H1 (cell line): ENCODE measurements around the gene R3HCC1L. TPM values are rescaled to one million over a fixed set of nuclear protein-coding genes. Genes with fewer than 3 reads are reported as not detected.

Experiments used
- CTCF ChIA-PET: fragments of 300-600 bp; sonication (Branson Sonifier 250); formaldehyde crosslinking; loops from one replicate; lab custom pipeline; 2021; ENCODE audit not compliant: partially characterized antibody; lab: Charles Lee
- POLR2A ChIA-PET: fragments of 300-600 bp; sonication (Branson Sonifier 250); formaldehyde crosslinking; loops from one replicate; lab custom pipeline; 2021; ENCODE audit warnings: inconsistent platforms; ENCODE audit not compliant: partially characterized antibody; lab: Charles Lee
- DNase-seq, 2 experiments: peaks; one replicate each; pipeline versions ENCODE4 v3.0.0 to v3.0.0-alpha.2; 2010 to 2022; ENCODE audit warnings: low spot score in 2 of 2, low read depth in 1 of 2, mixed read lengths in 1 of 2
- FAIRE-seq: peaks from 2 replicates; lab custom pipeline; 2011; peaks lifted over from hg19 to GRCh38; lab: Jason Lieb, UNC
- H2AFZ ChIP-seq: 2 replicates; pipeline ENCODE4 v1.8.1; 2012; ENCODE audit warnings: low read length, inconsistent platforms
- H2AK5ac ChIP-seq: 2 replicates; pipeline ENCODE4 v1.6.1; 2013; ENCODE audit warnings: low read depth, low read length
- H2BK120ac ChIP-seq: replicated peaks from 2 replicates; pipeline ENCODE3; 2013; ENCODE audit warnings: low read depth, low read length, inconsistent platforms
- H2BK12ac ChIP-seq: 2 replicates; pipeline ENCODE4 v1.6.1; 2013; ENCODE audit warnings: low read depth, low read length
- H2BK15ac ChIP-seq: 2 replicates; pipeline ENCODE4 v1.6.1; 2013; ENCODE audit warnings: low read length
- H2BK20ac ChIP-seq: 2 replicates; pipeline ENCODE4 v1.6.1; 2013; ENCODE audit warnings: low read length
- H2BK5ac ChIP-seq: 2 replicates; pipeline ENCODE4 v1.6.1; 2013; ENCODE audit warnings: low read depth, low read length
- H3K14ac ChIP-seq: 2 replicates; pipeline ENCODE4 v1.6.1; 2013; ENCODE audit warnings: inconsistent platforms; ENCODE audit not compliant: insufficient read length
- H3K18ac ChIP-seq: 2 replicates; pipeline ENCODE4 v1.6.1; 2013; ENCODE audit warnings: low read length; ENCODE audit errors: extremely low read depth
- H3K23ac ChIP-seq: 2 replicates; pipeline ENCODE4 v1.6.1; 2013; ENCODE audit warnings: inconsistent platforms; ENCODE audit not compliant: insufficient read length
- H3K23me2 ChIP-seq: 2 replicates; pipeline ENCODE4 v1.6.1; 2013; ENCODE audit warnings: low read depth, low read length
- H3K27ac ChIP-seq: 2 replicates; pipeline ENCODE4 v1.6.1; 2011; ENCODE audit warnings: low read depth, low read length, inconsistent platforms
- H3K27me3 ChIP-seq, 4 experiments: replicated peaks in 1 of 4; 1 replicate in 1 of 4; 2 replicates in 3 of 4; pipeline versions ENCODE4 v1.6.1 to v1.8.1; 2011 to 2013; ENCODE audit warnings: low read length in 3 of 4, mild to moderate bottlenecking in 3 of 4, inconsistent platforms in 2 of 4, mixed read lengths in 2 of 4, moderate library complexity in 1 of 4; ENCODE audit not compliant: control insufficient read depth in 3 of 4, insufficient read depth in 3 of 4; ENCODE audit errors: extremely low read depth in 1 of 4
- H3K36me3 ChIP-seq, 4 experiments: 2 replicates each; pipeline versions ENCODE4 v1.6.1 to v1.8.1; 2011 to 2013; ENCODE audit warnings: mild to moderate bottlenecking in 4 of 4, low read length in 3 of 4, moderate library complexity in 2 of 4, control low read depth in 1 of 4, inconsistent platforms in 1 of 4; ENCODE audit not compliant: insufficient read depth in 4 of 4, control insufficient read depth in 2 of 4
- H3K4ac ChIP-seq: replicated peaks from 2 replicates; pipeline ENCODE3; 2013; ENCODE audit warnings: low read length, low read depth, mixed read lengths, inconsistent platforms; ENCODE audit not compliant: insufficient read length
- H3K4me1 ChIP-seq, 4 experiments: replicated peaks in 1 of 4; 1 replicate in 1 of 4; 2 replicates in 3 of 4; pipeline versions ENCODE4 v1.6.1 to v1.8.1; 2011 to 2013; ENCODE audit warnings: low read length in 3 of 4, inconsistent platforms in 2 of 4, mixed read lengths in 1 of 4; ENCODE audit not compliant: insufficient read depth in 4 of 4, control insufficient read depth in 3 of 4
- H3K4me2 ChIP-seq, 2 experiments: 2 replicates each; pipeline versions ENCODE4 v1.6.1 to v1.8.1; 2011 to 2013; ENCODE audit warnings: low read depth in 2 of 2, low read length in 2 of 2, control low read depth in 1 of 2, inconsistent platforms in 1 of 2, mild to moderate bottlenecking in 1 of 2; ENCODE audit not compliant: insufficient read depth in 1 of 2
- H3K4me3 ChIP-seq, 4 experiments: fragments of 200-600, 300-600 bp in 1 of 4; sonication (generic), shearing (Covaris generic), sonication (Bioruptor Twin) in 1 of 4; 2 replicates each; pipeline versions ENCODE4 v1.5.1 to v1.8.1; 2011 to 2016; ENCODE audit warnings: low read length in 4 of 4, low read depth in 3 of 4, control low read depth in 2 of 4, inconsistent platforms in 2 of 4, mild to moderate bottlenecking in 2 of 4, mixed read lengths in 1 of 4, moderate library complexity in 1 of 4; ENCODE audit not compliant: insufficient read depth in 2 of 4; ENCODE audit errors: extremely low read depth in 1 of 4
- H3K56ac ChIP-seq: replicated peaks from 2 replicates; pipeline ENCODE3; 2013; ENCODE audit warnings: low read depth, mild to moderate bottlenecking, mixed read lengths, low read length, inconsistent platforms; ENCODE audit not compliant: insufficient read length
- H3K79me1 ChIP-seq: 2 replicates; pipeline ENCODE4 v1.6.1; 2013; ENCODE audit warnings: low read depth, low read length, control low read depth
- H3K79me2 ChIP-seq, 2 experiments: 2 replicates each; pipeline versions ENCODE4 v1.6.1 to v1.8.1; 2012 to 2013; ENCODE audit warnings: low read length in 2 of 2, mild to moderate bottlenecking in 2 of 2, inconsistent platforms in 1 of 2; ENCODE audit not compliant: insufficient read depth in 2 of 2, control insufficient read depth in 1 of 2
- H3K9ac ChIP-seq, 4 experiments: replicated peaks in 1 of 4; 1 replicate in 1 of 4; 2 replicates in 3 of 4; pipeline versions ENCODE4 v1.6.1 to v1.8.1; 2011 to 2013; ENCODE audit warnings: low read depth in 3 of 4, low read length in 3 of 4, control low read depth in 2 of 4, mild to moderate bottlenecking in 2 of 4, moderate library complexity in 2 of 4, inconsistent platforms in 1 of 4; ENCODE audit errors: extremely low read depth in 1 of 4
- H3K9me3 ChIP-seq, 2 experiments: 2 replicates each; pipeline versions ENCODE4 v1.6.1 to v1.8.1; 2012 to 2013; ENCODE audit warnings: mild to moderate bottlenecking in 2 of 2, moderate library complexity in 2 of 2, control low read depth in 1 of 2, inconsistent platforms in 1 of 2, low read depth in 1 of 2, low read length in 1 of 2, mixed read lengths in 1 of 2; ENCODE audit not compliant: insufficient read depth in 2 of 2
- H4K20me1 ChIP-seq, 2 experiments: replicated peaks in 1 of 2; 2 replicates each; pipeline versions ENCODE3 to v1.8.1; 2011 to 2013; ENCODE audit warnings: inconsistent platforms in 2 of 2, low read length in 2 of 2, mild to moderate bottlenecking in 1 of 2; ENCODE audit not compliant: insufficient read depth in 2 of 2, control insufficient read depth in 1 of 2
- H4K5ac ChIP-seq: 2 replicates; pipeline ENCODE4 v1.6.1; 2013; ENCODE audit warnings: low read length, low read depth, mixed read lengths, inconsistent platforms; ENCODE audit not compliant: insufficient read length
- H4K8ac ChIP-seq: 2 replicates; pipeline ENCODE4 v1.8.0; 2013; ENCODE audit warnings: mild to moderate bottlenecking, moderate library complexity, low read length, inconsistent platforms; ENCODE audit not compliant: insufficient read depth; ENCODE audit errors: extremely low read depth
- H4K91ac ChIP-seq: replicated peaks from 2 replicates; pipeline ENCODE3; 2013; ENCODE audit warnings: low read length, mixed read lengths, inconsistent platforms; ENCODE audit not compliant: insufficient read length
- BCL11A ChIP-seq, 2 experiments: IDR thresholded peaks; one replicate each; pipeline ENCODE4 v1.6.1; 2011; ENCODE audit warnings: low read depth in 2 of 2, low read length in 2 of 2, mild to moderate bottlenecking in 2 of 2
- CBX8 ChIP-seq: fragments of 300-800, 300-1000 bp; sonication (generic); IDR thresholded peaks from 2 replicates; pipeline ENCODE4 v1.7.1; 2016; ENCODE audit warnings: low read depth, low read length, borderline replicate concordance
- HDAC6 ChIP-seq: IDR thresholded peaks from one replicate; pipeline ENCODE4 v1.7.1; 2012; ENCODE audit warnings: low read depth, mild to moderate bottlenecking, inconsistent platforms, low read length, moderate library complexity
- JUND ChIP-seq: IDR thresholded peaks from 2 replicates; pipeline ENCODE4 v1.6.1; 2011; ENCODE audit warnings: mild to moderate bottlenecking, improper control_type of control experiment, low read length
- NRF1 ChIP-seq: IDR thresholded peaks from 2 replicates; pipeline ENCODE4 v1.6.1; 2011; ENCODE audit warnings: mild to moderate bottlenecking, low read depth, low read length, improper control_type of control experiment
- RNF2 ChIP-seq: fragments of 200-900, 300-1000 bp; sonication (generic); IDR thresholded peaks from 2 replicates; pipeline ENCODE4 v1.7.1; 2016; ENCODE audit warnings: borderline replicate concordance, low read depth, mild to moderate bottlenecking, antibody characterized with exemption, low read length; ENCODE audit not compliant: poor library complexity, severe bottlenecking; ENCODE audit errors: missing control alignments
- SAP30 ChIP-seq: fragments of 300-600 bp; sonication (generic); IDR thresholded peaks from 2 replicates; pipeline ENCODE4 v1.7.1; 2012; ENCODE audit warnings: low read length, moderate library complexity, mild to moderate bottlenecking, inconsistent platforms; ENCODE audit not compliant: insufficient read depth, insufficient replicate concordance
- SIRT6 ChIP-seq: IDR thresholded peaks from one replicate; pipeline ENCODE4 v1.7.1; 2012; ENCODE audit warnings: low read length, inconsistent platforms
- SUZ12 ChIP-seq: fragments of 200-600 bp; sonication (generic); IDR thresholded peaks from 2 replicates; pipeline ENCODE4 v1.6.1; 2012; ENCODE audit warnings: mild to moderate bottlenecking, inconsistent platforms, low read length, moderate library complexity, mixed read lengths
- TAF1 ChIP-seq: IDR thresholded peaks from 2 replicates; pipeline ENCODE4 v1.6.1; 2011; ENCODE audit warnings: mild to moderate bottlenecking, low read depth, low read length
- WGBS, 2 experiments: shearing (Covaris generic) in 1 of 2; methylation state at CpG; one replicate each; pipeline versions ENCODE4 v1.1.6 to v1.1.7; 2013 to 2015; ENCODE audit warnings: low lambda C conversion rate in 2 of 2, mixed read lengths in 2 of 2, inconsistent platforms in 1 of 2, low coverage in 1 of 2, missing lambda C conversion rate in 1 of 2; ENCODE audit not compliant: insufficient replicate concordance in 2 of 2, insufficient coverage in 1 of 2, insufficient read length in 1 of 2; ENCODE audit errors: extremely low coverage in 1 of 2, missing lambda C conversion rate in 1 of 2; 5-methylcytosine and 5-hydroxymethylcytosine counted together
- polyA plus RNA-seq, 7 experiments: library from polyadenylated mRNA; depleted of rRNA in 3 of 7; stranded (reverse) in 5 of 7; unstranded in 2 of 7; fragments of >200 nt in 5 of 7; fragments of 200-250 nt in 2 of 7; gene quantifications; 1 replicate in 5 of 7; 2 replicates in 1 of 7; 4 replicates in 1 of 7; pipeline versions ENCODE4 v1.2.1 to v1.2.3, GENCODE V29; 2011 to 2013; ENCODE audit warnings: missing spikeins in 2 of 7, mixed read lengths in 2 of 7
- total RNA-seq: library from RNA; stranded (reverse); fragmentation: NEBNext Ultra II Directional; extraction: Animal tissue kit (Norgen Biotek cat#: 25700); gene quantifications from 2 replicates; pipeline ENCODE4 v1.2.1, GENCODE V29; 2021

The R3HCC1L gene
- total and polyA plus RNA-seq, 2 of the 8 experiments (the other 6 are each of a cell fraction or from before 2014, with no cell fraction given), result 6.9 to 13.9 TPM

DNA sequence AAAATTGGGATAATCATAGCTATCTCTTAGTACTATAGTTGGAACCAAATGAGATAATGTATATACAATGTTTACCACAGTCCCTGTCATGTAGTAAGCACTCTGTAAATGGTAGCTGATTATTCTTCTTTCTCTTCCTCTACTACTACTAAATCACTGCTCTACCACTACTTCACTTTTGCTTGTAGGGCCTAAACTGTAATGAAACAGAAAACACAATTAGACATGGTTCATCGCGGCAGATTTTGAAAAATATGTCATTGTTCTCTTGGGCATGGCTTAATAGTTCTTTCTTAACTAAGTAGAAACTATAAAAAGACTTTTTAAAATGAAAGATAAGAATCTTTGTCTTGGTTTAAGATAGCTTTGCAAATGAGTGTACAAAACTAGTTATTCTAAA, 34.9 kb downstream of the R3HCC1L start:
- POLR2A ChIA-PET, result interaction anchor here (0.6 kb wide), 1 partner anchor 956 kb away, joined by 3 read pairs; no protein-coding TSS in a partner anchor

More for the DNA sequence above, 34.9 kb downstream of the R3HCC1L start:
- H2BK5ac ChIP-seq, result no peak overlapping the region
- no peak overlapping the region for H2AFZ ChIP-seq
- no peak for DNase-seq
- no peak overlapping the region for H3K18ac ChIP-seq
- H4K5ac ChIP-seq, result no peak overlapping the region
- no peaks in the 10 kb centered on the region for H3K9me3 ChIP-seq
- peaks cover 0 to 2% of the 10 kb centered on the region in 2 experiments for H4K20me1 ChIP-seq
- H2BK20ac ChIP-seq, result no peak overlapping the region
- WGBS, 2 experiments, result 92% methylated on average over 2 of the region's 2 CpGs; no CpG with 5 or more reads in 1 of the 2 experiments
- no peaks in the 10 kb centered on the region for H3K23me2 ChIP-seq
- no peak overlapping the region for H2BK15ac ChIP-seq
- H3K36me3 ChIP-seq, result 0 out of 8 replicates have a peak, but pooled peaks cover 0 to 2% (median 0%) of the 10 kb centered on the region in 4 experiments
- peaks cover 0 to 2% of the 10 kb centered on the region in 2 experiments; a peak in 2 of 4 replicates for H3K79me2 ChIP-seq
- no peak for TF ChIP-seq SIRT6
- no peak for TF ChIP-seq NRF1
- TF ChIP-seq SUZ12, result no peak
- TF ChIP-seq HDAC6, result no peak
- TF ChIP-seq RNF2, result no peak
- no peak for TF ChIP-seq JUND
- TF ChIP-seq TAF1, result no peak
- TF ChIP-seq CBX8, result no peak
- TF ChIP-seq BCL11A (IDR thresholded peaks at IDR 0.05; ENCODE audit: low read depth in 2 of 2, low read length in 2 of 2), result no peak
- no peak for TF ChIP-seq SAP30
- H3K56ac ChIP-seq, result no peak overlapping the region
- no peak overlapping the region for H4K91ac ChIP-seq
- H3K79me1 ChIP-seq, result no peaks in the 10 kb centered on the region; the same call in 1 of the 2 replicates
- CTCF ChIA-PET, result interaction anchor here (0.8 to 7.8 kb wide), 16 partner anchors 10 to 254 kb away, joined by 3 to 68 read pairs (median 6); no protein-coding TSS in a partner anchor
- H4K8ac ChIP-seq, result no peak overlapping the region
- H3K4ac ChIP-seq, result no peak overlapping the region
- no peak overlapping the region for H3K23ac ChIP-seq
- H2BK120ac ChIP-seq, result no peak overlapping the region
- H3K27me3 ChIP-seq, result no peaks in the 10 kb centered on the region
- no peak overlapping the region for H2AK5ac ChIP-seq
- no peak overlapping the region for H3K27ac ChIP-seq
- no peak overlapping the region for H3K14ac ChIP-seq
- H3K4me1 ChIP-seq, result peaks cover 6 to 14% (median 12%) of the 10 kb centered on the region in 4 experiments
- peak overlapping the region in 1 of 2 experiments; percentile 46; a peak in 1 of 4 replicates for H3K4me2 ChIP-seq
- H3K9ac ChIP-seq, result no peak overlapping the region
- no peak overlapping the region for H3K4me3 ChIP-seq
- no peak overlapping the region for H2BK12ac ChIP-seq
- no peak for FAIRE-seq
